Measurements from ENCODE around the gene RASD1. TPM values are rescaled to one million over a fixed set of nuclear protein-coding genes. Genes with fewer than 3 reads are reported as not detected.

The RASD1 gene
- total RNA-seq, 1 experiment from 2014 or later, result 0.30 TPM

DNA sequence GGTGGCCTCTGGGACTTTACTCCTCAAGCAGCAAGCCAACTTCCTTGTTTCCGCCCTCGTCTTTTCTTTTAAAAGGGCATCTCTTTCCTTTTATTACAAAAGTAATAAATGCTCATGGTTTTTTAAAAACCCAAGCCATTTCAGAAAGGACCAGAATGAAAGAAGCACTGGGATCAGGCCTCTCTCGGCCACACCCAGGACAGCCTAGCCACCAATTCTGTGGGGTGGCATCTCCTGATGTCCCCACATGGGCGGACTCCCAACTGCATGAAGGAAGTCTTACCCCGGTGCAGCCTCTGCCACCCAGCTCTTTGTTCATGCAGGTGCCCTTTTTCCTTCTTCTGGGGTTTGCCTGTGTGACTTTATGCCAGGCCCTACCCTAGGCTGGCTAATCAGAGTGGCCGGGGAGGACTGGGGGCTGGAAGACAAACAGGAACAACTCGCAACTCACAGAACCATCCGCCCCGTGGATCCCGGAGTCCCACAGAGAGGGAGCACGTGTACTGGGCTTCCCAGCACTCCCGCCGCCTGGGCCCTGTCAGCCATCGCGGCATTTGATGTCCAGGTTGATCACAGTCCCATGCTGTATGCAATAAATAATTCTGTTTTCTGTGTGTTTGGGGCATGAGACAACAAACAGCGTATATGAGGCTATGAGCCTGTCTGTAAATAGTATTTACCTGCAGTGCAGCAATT, 2.6 kb upstream of the RASD1 start:
- H3K27me3 ChIP-seq (ENCODE audit: insufficient read depth, low read length), result no peaks in the 10 kb centered on the region
- H3K79me2 ChIP-seq (ENCODE audit: insufficient read depth, low read length), result no peaks in the 10 kb centered on the region
- H3K4me2 ChIP-seq (ENCODE audit: low read length), result no peak overlapping the region
- ATAC-seq, result no peak
- no TSS peak for BruUV-seq (replicated peaks)
- H3K9ac ChIP-seq (ENCODE audit: low read length), result no peak overlapping the region
- intact Hi-C loops (cut with micrococcal nuclease), result no loop called here
- H3K27ac ChIP-seq (ENCODE audit: low read depth, low read length), result no peak overlapping the region
- no peaks in the 10 kb centered on the region for H3K36me3 ChIP-seq (ENCODE audit: control insufficient read depth in 1 of 2, insufficient read depth in 2 of 2, low read length in 2 of 2)
- DNase-seq (ENCODE audit: low read depth, low spot score), result no peak
- ChIA-PET POLR2A (no interaction called here), RAD21 (ENCODE audit: low non-redundant PET in 1 of 2, low total read pairs in 2 of 2, uncharacterized antibody in 2 of 2, unreplicated experiment in 2 of 2) (no interaction called here), CTCF (interaction anchor here (0.7 kb wide), 1 partner anchor 177 kb away, joined by 4 read pairs; no protein-coding TSS in a partner anchor)
- H2AFZ ChIP-seq (ENCODE audit: low read depth, low read length, poor library complexity, severe bottlenecking), result no peak overlapping the region
- peaks cover 0 to 15% of the 10 kb centered on the region in 2 experiments; a peak in 2 of 4 replicates for H3K4me1 ChIP-seq (ENCODE audit: control insufficient read depth in 1 of 2, insufficient read depth in 2 of 2, low read length in 2 of 2)
- H4K20me1 ChIP-seq (ENCODE audit: insufficient read depth), result no peaks in the 10 kb centered on the region
- H3K9me2 ChIP-seq (ENCODE audit: insufficient read depth), result no peaks in the 10 kb centered on the region
- no peak overlapping the region for H3K4me3 ChIP-seq (replicated peaks in 1 of 2; ENCODE audit: low read depth in 1 of 2, low read length in 2 of 2)
- H3K9me3 ChIP-seq (ENCODE audit: control insufficient read depth in 1 of 2, insufficient read depth in 1 of 2, low read depth in 1 of 2, low read length in 2 of 2), result no peaks in the 10 kb centered on the region
- TF ChIP-seq EGR1 (IDR thresholded peaks at IDR 0.05; ENCODE audit: low read depth) (no peak), YY1 (IDR thresholded peaks at IDR 0.05; ENCODE audit: extremely low read depth, insufficient replicate concordance, low read depth, low read length) (no peak), ELF1 (IDR thresholded peaks at IDR 0.05; ENCODE audit: borderline replicate concordance, low read depth) (no peak), FOSL1 (IDR thresholded peaks at IDR 0.05; ENCODE audit: low read depth) (no peak), SIN3A (IDR thresholded peaks at IDR 0.05; ENCODE audit: low read depth) (no peak)
- TF ChIP-seq, protein P1, sequence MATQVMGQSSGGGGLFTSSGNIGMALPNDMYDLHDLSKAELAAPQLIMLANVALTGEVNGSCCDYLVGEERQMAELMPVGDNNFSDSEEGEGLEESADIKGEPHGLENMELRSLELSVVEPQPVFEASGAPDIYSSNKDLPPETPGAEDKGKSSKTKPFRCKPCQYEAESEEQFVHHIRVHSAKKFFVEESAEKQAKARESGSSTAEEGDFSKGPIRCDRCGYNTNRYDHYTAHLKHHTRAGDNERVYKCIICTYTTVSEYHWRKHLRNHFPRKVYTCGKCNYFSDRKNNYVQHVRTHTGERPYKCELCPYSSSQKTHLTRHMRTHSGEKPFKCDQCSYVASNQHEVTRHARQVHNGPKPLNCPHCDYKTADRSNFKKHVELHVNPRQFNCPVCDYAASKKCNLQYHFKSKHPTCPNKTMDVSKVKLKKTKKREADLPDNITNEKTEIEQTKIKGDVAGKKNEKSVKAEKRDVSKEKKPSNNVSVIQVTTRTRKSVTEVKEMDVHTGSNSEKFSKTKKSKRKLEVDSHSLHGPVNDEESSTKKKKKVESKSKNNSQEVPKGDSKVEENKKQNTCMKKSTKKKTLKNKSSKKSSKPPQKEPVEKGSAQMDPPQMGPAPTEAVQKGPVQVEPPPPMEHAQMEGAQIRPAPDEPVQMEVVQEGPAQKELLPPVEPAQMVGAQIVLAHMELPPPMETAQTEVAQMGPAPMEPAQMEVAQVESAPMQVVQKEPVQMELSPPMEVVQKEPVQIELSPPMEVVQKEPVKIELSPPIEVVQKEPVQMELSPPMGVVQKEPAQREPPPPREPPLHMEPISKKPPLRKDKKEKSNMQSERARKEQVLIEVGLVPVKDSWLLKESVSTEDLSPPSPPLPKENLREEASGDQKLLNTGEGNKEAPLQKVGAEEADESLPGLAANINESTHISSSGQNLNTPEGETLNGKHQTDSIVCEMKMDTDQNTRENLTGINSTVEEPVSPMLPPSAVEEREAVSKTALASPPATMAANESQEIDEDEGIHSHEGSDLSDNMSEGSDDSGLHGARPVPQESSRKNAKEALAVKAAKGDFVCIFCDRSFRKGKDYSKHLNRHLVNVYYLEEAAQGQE (IDR thresholded peaks at IDR 0.05; ENCODE audit: low read depth), result no peak
- TF ChIP-seq, protein P2, sequence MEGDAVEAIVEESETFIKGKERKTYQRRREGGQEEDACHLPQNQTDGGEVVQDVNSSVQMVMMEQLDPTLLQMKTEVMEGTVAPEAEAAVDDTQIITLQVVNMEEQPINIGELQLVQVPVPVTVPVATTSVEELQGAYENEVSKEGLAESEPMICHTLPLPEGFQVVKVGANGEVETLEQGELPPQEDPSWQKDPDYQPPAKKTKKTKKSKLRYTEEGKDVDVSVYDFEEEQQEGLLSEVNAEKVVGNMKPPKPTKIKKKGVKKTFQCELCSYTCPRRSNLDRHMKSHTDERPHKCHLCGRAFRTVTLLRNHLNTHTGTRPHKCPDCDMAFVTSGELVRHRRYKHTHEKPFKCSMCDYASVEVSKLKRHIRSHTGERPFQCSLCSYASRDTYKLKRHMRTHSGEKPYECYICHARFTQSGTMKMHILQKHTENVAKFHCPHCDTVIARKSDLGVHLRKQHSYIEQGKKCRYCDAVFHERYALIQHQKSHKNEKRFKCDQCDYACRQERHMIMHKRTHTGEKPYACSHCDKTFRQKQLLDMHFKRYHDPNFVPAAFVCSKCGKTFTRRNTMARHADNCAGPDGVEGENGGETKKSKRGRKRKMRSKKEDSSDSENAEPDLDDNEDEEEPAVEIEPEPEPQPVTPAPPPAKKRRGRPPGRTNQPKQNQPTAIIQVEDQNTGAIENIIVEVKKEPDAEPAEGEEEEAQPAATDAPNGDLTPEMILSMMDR (IDR thresholded peaks at IDR 0.05 in 2 of 3, conservative IDR thresholded peaks at IDR 0.05 in 1 of 3; ENCODE audit: borderline replicate concordance in 1 of 3, insufficient read depth in 1 of 3, low read depth in 2 of 3, low read length in 2 of 3), result no peak
- TF ChIP-seq, protein P3, sequence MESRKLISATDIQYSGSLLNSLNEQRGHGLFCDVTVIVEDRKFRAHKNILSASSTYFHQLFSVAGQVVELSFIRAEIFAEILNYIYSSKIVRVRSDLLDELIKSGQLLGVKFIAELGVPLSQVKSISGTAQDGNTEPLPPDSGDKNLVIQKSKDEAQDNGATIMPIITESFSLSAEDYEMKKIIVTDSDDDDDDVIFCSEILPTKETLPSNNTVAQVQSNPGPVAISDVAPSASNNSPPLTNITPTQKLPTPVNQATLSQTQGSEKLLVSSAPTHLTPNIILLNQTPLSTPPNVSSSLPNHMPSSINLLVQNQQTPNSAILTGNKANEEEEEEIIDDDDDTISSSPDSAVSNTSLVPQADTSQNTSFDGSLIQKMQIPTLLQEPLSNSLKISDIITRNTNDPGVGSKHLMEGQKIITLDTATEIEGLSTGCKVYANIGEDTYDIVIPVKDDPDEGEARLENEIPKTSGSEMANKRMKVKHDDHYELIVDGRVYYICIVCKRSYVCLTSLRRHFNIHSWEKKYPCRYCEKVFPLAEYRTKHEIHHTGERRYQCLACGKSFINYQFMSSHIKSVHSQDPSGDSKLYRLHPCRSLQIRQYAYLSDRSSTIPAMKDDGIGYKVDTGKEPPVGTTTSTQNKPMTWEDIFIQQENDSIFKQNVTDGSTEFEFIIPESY (IDR thresholded peaks at IDR 0.05; ENCODE audit: extremely low read depth, insufficient replicate concordance, low read length), result no peak
- TF ChIP-seq, protein P4, sequence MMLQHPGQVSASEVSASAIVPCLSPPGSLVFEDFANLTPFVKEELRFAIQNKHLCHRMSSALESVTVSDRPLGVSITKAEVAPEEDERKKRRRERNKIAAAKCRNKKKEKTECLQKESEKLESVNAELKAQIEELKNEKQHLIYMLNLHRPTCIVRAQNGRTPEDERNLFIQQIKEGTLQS (IDR thresholded peaks at IDR 0.05), result no peak

Data from HCT116 (cell line).